Measurements from ENCODE around the gene BANF2. TPM values are rescaled to one million over a fixed set of nuclear protein-coding genes. Genes with fewer than 3 reads are reported as not detected.
A peak's percentile ranks its signal among the peaks of the same experiment; 100 is the strongest.
"Not testable (repeated sequence)": the region's sequence is repeated elsewhere in the genome, so short reads cannot be mapped to it uniquely, and the experiment has no call there.

Gene BANF2
- total and polyA plus RNA-seq, 5 donors from 2014 or later = not detected

DNA sequence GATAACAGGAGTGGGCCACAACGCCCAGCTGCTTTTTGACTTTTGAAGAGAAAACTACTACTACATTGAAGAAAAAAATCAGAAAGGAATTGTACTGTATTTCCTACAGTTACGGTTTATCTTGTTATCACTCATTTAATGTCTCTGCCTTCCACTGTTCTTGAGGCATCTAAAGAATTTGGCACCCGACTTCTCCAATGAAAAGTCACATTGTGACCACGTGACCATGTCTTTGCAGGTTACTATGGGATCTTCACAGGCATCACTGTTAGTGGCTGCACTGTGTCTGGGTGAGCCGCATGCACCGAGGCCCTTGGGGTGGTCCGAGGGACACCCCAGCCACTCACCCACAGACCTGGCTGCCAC lies 44.5 kb upstream of the BANF2 start:
- H3K4me3 ChIP-seq (ENCODE audit: low read depth, low read length) = no peak overlapping the region
- H3K9me3 ChIP-seq (ENCODE audit: control insufficient read depth in 2 of 2, low read length in 2 of 2) = no peaks in the 10 kb centered on the region
- peaks cover 32% of the 10 kb centered on the region for H3K36me3 Mint-ChIP-seq
- no peaks in the 10 kb centered on the region for H3K27me3 ChIP-seq (ENCODE audit: control insufficient read depth, insufficient read depth, low read length)
- no peak for ATAC-seq (ENCODE audit: low read depth in 2 of 2)
- H3K9me3 Mint-ChIP-seq = peaks cover 0 to 2% (median 0%) of the 10 kb centered on the region in 7 donors
- H3K27me3 Mint-ChIP-seq = no peaks in the 10 kb centered on the region
- no peak overlapping the region for H3K27ac ChIP-seq (ENCODE audit: insufficient read depth, low read length, poor library complexity, severe bottlenecking)
- peak overlapping the region in 1 of 3 donors; percentile 40 for H3K27ac Mint-ChIP-seq
- H3K4me3 Mint-ChIP-seq = no peak overlapping the region
- no peaks in the 10 kb centered on the region for H3K36me3 ChIP-seq (ENCODE audit: control insufficient read depth, insufficient read depth, low read length)
- DNase-seq = no peak
- peaks cover 0 to 5% (median 3%) of the 10 kb centered on the region in 4 donors for H3K4me1 Mint-ChIP-seq
- H3K4me1 ChIP-seq (ENCODE audit: control insufficient read depth, insufficient read depth, low read length, poor library complexity, severe bottlenecking) = no peaks in the 10 kb centered on the region

DNA sequence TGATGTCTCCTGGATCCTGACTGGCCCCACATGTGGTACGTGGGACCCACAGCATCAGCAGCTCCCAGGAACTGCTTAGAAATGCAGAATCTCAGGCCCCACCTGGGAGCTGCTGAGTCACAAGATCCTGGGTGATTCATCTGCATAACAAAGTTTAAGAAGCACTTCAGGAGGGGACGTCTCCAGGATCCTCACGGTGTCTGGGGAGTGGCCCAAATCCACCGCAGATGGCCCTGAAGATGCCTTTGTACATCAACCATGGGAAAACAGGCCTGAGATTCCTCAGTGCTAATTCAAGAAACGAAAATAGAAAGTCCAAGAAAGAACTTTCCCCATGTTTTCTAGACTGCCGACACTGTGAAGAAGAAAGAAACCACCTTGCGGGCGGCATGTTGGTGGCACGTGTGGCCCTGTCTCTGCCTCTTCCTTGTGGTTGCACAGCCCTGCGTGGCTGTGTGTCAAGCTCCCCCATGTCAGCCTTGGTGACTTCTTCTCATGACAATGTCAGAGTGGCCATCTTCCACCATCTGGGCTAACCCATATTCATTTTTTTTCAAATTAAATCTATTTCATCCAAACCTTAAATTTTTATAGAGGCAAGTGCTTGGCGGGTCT lies 43.8 kb upstream of the BANF2 start:
- peaks cover 0 to 7% (median 4%) of the 10 kb centered on the region in 4 donors for H3K4me1 Mint-ChIP-seq
- Histone ChIP-seq H3K4me1 (ENCODE audit: control insufficient read depth, insufficient read depth, low read length, poor library complexity, severe bottlenecking) (no peaks in the 10 kb centered on the region), H3K27me3 (ENCODE audit: control insufficient read depth, insufficient read depth, low read length) (no peaks in the 10 kb centered on the region), H3K9me3 (ENCODE audit: control insufficient read depth in 2 of 2, low read length in 2 of 2) (no peaks in the 10 kb centered on the region), H3K4me3 (ENCODE audit: low read depth, low read length) (no peak overlapping the region), H3K36me3 (ENCODE audit: control insufficient read depth, insufficient read depth, low read length) (no peaks in the 10 kb centered on the region), H3K27ac (ENCODE audit: insufficient read depth, low read length, poor library complexity, severe bottlenecking) (no peak overlapping the region)
- H3K4me3 Mint-ChIP-seq = no peak overlapping the region
- H3K36me3 Mint-ChIP-seq = peaks cover 37% of the 10 kb centered on the region
- DNase-seq (no peak), ATAC-seq (ENCODE audit: low read depth in 2 of 2) (no peak)
- no peak overlapping the region for H3K27ac Mint-ChIP-seq
- no peaks in the 10 kb centered on the region for H3K27me3 Mint-ChIP-seq
- H3K9me3 Mint-ChIP-seq = peaks cover 0 to 2% (median 0%) of the 10 kb centered on the region in 7 donors

DNA sequence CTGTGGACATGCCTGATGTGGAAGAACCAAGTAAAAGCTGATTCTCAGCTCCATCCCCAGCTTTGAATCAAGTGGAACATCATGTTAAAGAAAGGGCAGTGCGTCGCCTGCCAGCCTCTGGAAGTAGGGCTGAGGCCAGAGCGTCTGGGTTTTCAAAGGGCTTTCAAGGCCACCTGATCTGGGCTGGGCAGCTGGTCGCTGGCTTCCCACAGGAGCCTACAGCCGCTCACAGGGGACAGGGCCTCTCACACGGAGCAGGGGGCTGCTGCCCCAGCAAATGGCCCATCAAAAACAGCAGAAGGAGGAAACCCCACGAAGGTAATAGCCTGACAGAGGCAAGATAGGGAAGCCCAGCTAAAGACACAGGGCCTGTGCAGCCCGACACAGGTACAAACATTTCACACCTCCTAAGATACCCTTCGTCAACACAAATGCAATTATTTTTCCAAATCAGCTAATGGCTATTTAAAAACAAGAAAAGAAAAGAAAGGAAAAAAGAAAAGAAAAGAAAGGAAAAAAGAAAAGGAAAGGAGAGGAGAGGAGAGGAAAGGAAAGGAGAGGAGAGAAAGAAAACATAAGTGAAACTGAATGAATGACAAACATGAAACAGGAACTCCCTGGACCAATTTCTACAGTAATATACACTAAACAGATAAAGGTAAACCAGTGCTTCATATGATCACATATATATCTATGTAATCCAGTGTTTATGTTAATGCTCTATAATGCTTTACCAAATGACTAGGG lies 42.5 kb upstream of the BANF2 start:
- no peaks in the 10 kb centered on the region for H3K36me3 ChIP-seq (ENCODE audit: control insufficient read depth, insufficient read depth, low read length)
- no peak overlapping the region for H3K4me3 ChIP-seq (ENCODE audit: low read depth, low read length)
- H3K9me3 ChIP-seq (ENCODE audit: control insufficient read depth in 2 of 2, low read length in 2 of 2) = no peaks in the 10 kb centered on the region
- Mint-ChIP-seq H3K4me3 (no peak overlapping the region), H3K36me3 (peaks cover 37% of the 10 kb centered on the region), H3K4me1 (peaks cover 0 to 9% (median 5%) of the 10 kb centered on the region in 4 donors), H3K27ac (no peak overlapping the region), H3K27me3 (no peaks in the 10 kb centered on the region), H3K9me3 (peaks cover 0 to 2% (median 0%) of the 10 kb centered on the region in 7 donors)
- no peaks in the 10 kb centered on the region for H3K27me3 ChIP-seq (ENCODE audit: control insufficient read depth, insufficient read depth, low read length)
- H3K27ac ChIP-seq (ENCODE audit: insufficient read depth, low read length, poor library complexity, severe bottlenecking) = no peak overlapping the region
- ATAC-seq (ENCODE audit: low read depth in 2 of 2) (no peak), DNase-seq (no peak)
- no peaks in the 10 kb centered on the region for H3K4me1 ChIP-seq (ENCODE audit: control insufficient read depth, insufficient read depth, low read length, poor library complexity, severe bottlenecking)

DNA sequence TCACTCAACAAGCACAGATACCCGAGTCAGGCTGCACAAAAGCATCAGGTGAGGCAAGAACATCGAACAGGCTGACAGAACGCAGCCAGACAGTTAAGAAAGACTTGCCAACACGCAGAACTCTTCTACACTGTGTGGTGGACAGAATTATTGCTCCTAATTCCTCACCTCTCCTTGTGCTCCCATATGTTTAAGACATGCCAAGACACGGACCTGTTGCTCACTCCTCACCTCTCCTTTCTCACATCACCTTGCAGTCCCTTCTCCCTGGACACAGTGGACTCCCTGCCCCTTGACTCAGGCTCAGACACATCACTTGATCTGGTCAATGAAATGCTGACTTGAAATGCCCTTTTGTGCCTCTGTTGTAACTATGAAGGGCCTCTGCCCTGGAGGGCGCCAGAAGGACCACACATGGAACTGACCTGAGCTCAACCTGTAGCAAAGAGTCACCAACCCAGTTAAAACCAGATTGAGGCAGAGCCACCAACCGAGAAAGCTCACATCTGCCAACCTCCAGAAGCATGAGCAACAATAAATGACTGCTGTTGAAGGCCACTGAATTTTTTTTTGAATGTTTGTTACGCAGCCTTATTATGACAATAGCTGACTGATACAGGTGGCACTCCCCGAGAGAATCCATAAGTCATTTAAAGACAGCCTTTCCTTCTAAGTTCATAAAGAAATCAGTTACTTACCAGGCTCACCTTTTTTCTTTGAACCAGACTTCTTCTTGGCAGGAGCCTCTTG lies 41.7 kb upstream of the BANF2 start:
- H3K4me3 ChIP-seq (ENCODE audit: low read depth, low read length) = no peak overlapping the region
- no peak for ATAC-seq (ENCODE audit: low read depth in 2 of 2)
- no peaks in the 10 kb centered on the region for H3K36me3 ChIP-seq (ENCODE audit: control insufficient read depth, insufficient read depth, low read length)
- DNase-seq = no peak
- Mint-ChIP-seq H3K4me1 (peaks cover 0 to 10% (median 5%) of the 10 kb centered on the region in 4 donors), H3K36me3 (peaks cover 37% of the 10 kb centered on the region), H3K27me3 (no peaks in the 10 kb centered on the region), H3K4me3 (no peak overlapping the region), H3K27ac (no peak overlapping the region), H3K9me3 (peaks cover 0 to 2% (median 0%) of the 10 kb centered on the region in 7 donors)
- no peaks in the 10 kb centered on the region for H3K27me3 ChIP-seq (ENCODE audit: control insufficient read depth, insufficient read depth, low read length)
- H3K27ac ChIP-seq (ENCODE audit: insufficient read depth, low read length, poor library complexity, severe bottlenecking) = no peak overlapping the region
- no peaks in the 10 kb centered on the region for H3K4me1 ChIP-seq (ENCODE audit: control insufficient read depth, insufficient read depth, low read length, poor library complexity, severe bottlenecking)
- no peaks in the 10 kb centered on the region for H3K9me3 ChIP-seq (ENCODE audit: control insufficient read depth in 2 of 2, low read length in 2 of 2)

DNA sequence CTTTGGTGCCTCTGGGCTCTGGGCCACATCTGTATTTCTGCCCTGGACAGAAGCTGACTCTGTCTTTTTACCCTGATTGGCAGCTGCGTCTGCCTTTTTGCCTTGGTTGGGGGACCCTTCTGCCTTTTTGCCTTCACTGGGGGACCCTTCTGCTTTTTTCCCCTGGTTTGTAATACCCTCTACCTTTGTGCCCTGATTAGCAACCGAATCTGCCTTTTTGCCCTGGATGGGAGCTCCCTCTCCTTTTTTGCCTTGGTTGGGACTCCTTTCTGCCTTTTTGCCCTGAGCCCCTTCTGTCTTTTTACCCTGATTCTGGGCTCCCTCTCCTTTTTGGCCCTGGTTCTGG lies 41.1 kb upstream of the BANF2 start:
- peaks cover 37% of the 10 kb centered on the region for H3K36me3 Mint-ChIP-seq
- H3K9me3 ChIP-seq (ENCODE audit: control insufficient read depth in 2 of 2, low read length in 2 of 2) = no peaks in the 10 kb centered on the region
- no peak overlapping the region for H3K4me3 ChIP-seq (ENCODE audit: low read depth, low read length)
- no peak overlapping the region for H3K4me3 Mint-ChIP-seq
- H3K27ac Mint-ChIP-seq = no peak overlapping the region
- H3K27ac ChIP-seq (ENCODE audit: insufficient read depth, low read length, poor library complexity, severe bottlenecking) = no peak overlapping the region
- no peaks in the 10 kb centered on the region for H3K27me3 ChIP-seq (ENCODE audit: control insufficient read depth, insufficient read depth, low read length)
- H3K4me1 ChIP-seq (ENCODE audit: control insufficient read depth, insufficient read depth, low read length, poor library complexity, severe bottlenecking) = no peaks in the 10 kb centered on the region
- DNase-seq (no peak), ATAC-seq (ENCODE audit: low read depth in 2 of 2) (no peak)
- H3K36me3 ChIP-seq (ENCODE audit: control insufficient read depth, insufficient read depth, low read length) = no peaks in the 10 kb centered on the region
- peaks cover 0 to 10% (median 5%) of the 10 kb centered on the region in 4 donors for H3K4me1 Mint-ChIP-seq
- H3K27me3 Mint-ChIP-seq = no peaks in the 10 kb centered on the region
- H3K9me3 Mint-ChIP-seq = peaks cover 0 to 2% (median 0%) of the 10 kb centered on the region in 7 donors

DNA sequence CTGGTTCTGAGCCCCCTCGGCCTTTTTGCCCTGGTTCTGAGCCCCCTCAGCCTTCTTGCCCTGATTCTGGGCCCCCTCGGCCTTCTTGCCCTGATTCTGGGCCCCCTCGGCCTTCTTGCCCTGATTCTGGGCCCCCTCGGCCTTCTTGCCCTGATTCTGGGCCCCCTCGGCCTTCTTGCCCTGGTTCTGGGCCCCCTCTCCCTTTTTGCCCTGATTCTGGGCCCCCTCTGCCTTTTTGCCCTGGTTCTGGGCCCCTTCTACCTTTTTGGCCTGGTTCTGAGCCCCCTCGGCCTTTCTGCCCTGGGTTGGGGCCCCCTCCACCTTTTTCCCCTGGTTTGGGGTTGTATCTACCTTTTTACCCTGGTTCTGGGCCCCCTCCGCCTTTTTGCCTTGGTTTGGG lies 40.4 kb upstream of the BANF2 start:
- not testable (repeated sequence) for H3K27me3 ChIP-seq (ENCODE audit: control insufficient read depth, insufficient read depth, low read length); H3K27me3 Mint-ChIP-seq; H3K9me3 Mint-ChIP-seq; H3K4me1 ChIP-seq (ENCODE audit: control insufficient read depth, insufficient read depth, low read length, poor library complexity, severe bottlenecking); H3K36me3 ChIP-seq (ENCODE audit: control insufficient read depth, insufficient read depth, low read length); H3K9me3 ChIP-seq (ENCODE audit: control insufficient read depth in 2 of 2, low read length in 2 of 2); H3K4me3 ChIP-seq (ENCODE audit: low read depth, low read length); H3K27ac Mint-ChIP-seq; DNase-seq; H3K27ac ChIP-seq (ENCODE audit: insufficient read depth, low read length, poor library complexity, severe bottlenecking); H3K4me3 Mint-ChIP-seq; ATAC-seq (ENCODE audit: low read depth in 2 of 2)
- peaks cover 3 to 14% (median 9%) of the 10 kb centered on the region in 4 donors for H3K4me1 Mint-ChIP-seq
- peaks cover 33% of the 10 kb centered on the region for H3K36me3 Mint-ChIP-seq

DNA sequence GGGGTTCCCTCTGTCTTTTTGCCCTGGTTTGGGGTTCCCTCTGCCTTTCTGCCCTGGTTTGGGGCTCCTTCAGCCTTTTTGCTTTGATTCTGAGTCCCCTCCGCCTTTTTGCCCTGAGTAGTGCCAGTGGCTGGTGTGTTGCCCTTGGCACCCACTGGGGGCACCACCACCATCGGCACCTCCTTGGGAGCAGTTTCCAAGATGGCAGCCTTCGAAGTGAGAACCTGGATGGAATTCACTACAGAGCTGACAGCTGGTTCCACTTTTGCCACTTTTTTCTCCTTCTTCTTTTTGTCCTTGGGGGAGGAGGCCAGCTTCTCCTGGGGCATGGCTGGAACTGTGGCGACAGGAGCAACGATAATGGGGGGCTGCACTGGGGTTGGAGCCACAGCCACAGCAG lies 40.0 kb upstream of the BANF2 start:
- no peak for ATAC-seq (ENCODE audit: low read depth in 2 of 2)
- Mint-ChIP-seq H3K36me3 (peaks cover 29% of the 10 kb centered on the region), H3K27me3 (no peaks in the 10 kb centered on the region), H3K27ac (no peak overlapping the region), H3K9me3 (peaks cover 0 to 2% (median 0%) of the 10 kb centered on the region in 7 donors), H3K4me3 (no peak overlapping the region), H3K4me1 (peaks cover 3 to 19% (median 10%) of the 10 kb centered on the region in 4 donors)
- Histone ChIP-seq H3K9me3 (ENCODE audit: control insufficient read depth in 2 of 2, low read length in 2 of 2) (no peaks in the 10 kb centered on the region), H3K36me3 (ENCODE audit: control insufficient read depth, insufficient read depth, low read length) (no peaks in the 10 kb centered on the region), H3K4me1 (ENCODE audit: control insufficient read depth, insufficient read depth, low read length, poor library complexity, severe bottlenecking) (no peaks in the 10 kb centered on the region), H3K27ac (ENCODE audit: insufficient read depth, low read length, poor library complexity, severe bottlenecking) (no peak overlapping the region), H3K4me3 (ENCODE audit: low read depth, low read length) (no peak overlapping the region), H3K27me3 (ENCODE audit: control insufficient read depth, insufficient read depth, low read length) (no peaks in the 10 kb centered on the region)
- DNase-seq = no peak

Measured in CD4-positive, CD25-positive, alpha-beta regulatory T cell (primary cell).